Measurements from ENCODE around the gene MFN2. TPM values are rescaled to one million over a fixed set of nuclear protein-coding genes. Genes with fewer than 3 reads are reported as not detected.
"Not testable (repeated sequence)": the region's sequence is repeated elsewhere in the genome, so short reads cannot be mapped to it uniquely, and the experiment has no call there.

Gene MFN2
- total RNA-seq, 1 donor from 2014 or later: 71.4 TPM

DNA sequence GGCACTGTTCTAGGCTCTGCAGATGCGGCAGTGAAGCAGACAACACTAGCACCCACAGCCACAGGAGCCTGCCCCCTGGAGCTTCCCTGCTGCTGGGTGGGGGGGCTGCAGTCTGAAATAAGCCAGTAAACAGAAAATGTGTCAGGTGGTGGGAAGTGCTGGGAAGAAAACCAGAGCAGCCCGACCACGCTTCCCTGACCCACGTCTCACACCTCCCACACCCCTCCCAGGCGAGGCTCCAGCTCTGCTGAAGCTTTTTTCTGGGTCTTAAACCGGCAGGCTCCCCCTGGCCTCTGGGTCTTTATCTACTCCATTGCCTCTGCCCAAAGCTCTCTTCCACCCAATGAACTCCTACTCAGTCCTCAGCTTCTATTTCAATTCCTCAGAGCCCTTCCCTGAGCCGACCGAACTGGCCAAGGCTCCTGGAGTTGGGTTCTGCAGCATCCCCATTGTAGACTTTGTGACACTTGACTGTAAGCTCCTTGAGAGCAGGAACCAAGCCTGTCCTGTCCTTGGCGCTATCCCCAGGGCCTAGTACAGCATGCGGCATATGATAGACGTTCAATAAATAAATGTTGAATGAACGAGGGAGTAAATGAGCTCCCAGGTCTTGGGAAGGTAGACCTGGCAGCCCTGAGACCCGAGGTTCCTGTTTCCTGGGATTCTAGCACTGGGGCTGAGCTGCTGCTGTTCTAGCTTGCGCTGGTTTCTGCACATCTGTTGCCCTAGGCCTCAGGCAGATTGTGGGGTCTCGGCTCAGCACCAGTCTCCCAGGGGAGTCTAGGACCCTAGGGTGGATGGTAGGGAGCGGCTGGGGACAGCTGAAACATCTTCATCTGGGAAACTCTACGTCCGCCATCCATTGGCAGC, 57.5 kb downstream of the MFN2 start:
- no peaks in the 10 kb centered on the region for H3K9me3 Mint-ChIP-seq
- no peak for DNase-seq (ENCODE audit: extremely low spot score, unreplicated experiment)
- H3K27ac Mint-ChIP-seq: no peak overlapping the region
- peaks cover 15% of the 10 kb centered on the region for H3K4me1 Mint-ChIP-seq (ENCODE audit: unreplicated experiment)
- no peak for TF ChIP-seq CTCF (conservative IDR thresholded peaks at IDR 0.05)
- peaks cover 4% of the 10 kb centered on the region for H3K27me3 Mint-ChIP-seq
- no peak overlapping the region for H3K4me3 Mint-ChIP-seq
- no peaks in the 10 kb centered on the region for H3K36me3 Mint-ChIP-seq

DNA sequence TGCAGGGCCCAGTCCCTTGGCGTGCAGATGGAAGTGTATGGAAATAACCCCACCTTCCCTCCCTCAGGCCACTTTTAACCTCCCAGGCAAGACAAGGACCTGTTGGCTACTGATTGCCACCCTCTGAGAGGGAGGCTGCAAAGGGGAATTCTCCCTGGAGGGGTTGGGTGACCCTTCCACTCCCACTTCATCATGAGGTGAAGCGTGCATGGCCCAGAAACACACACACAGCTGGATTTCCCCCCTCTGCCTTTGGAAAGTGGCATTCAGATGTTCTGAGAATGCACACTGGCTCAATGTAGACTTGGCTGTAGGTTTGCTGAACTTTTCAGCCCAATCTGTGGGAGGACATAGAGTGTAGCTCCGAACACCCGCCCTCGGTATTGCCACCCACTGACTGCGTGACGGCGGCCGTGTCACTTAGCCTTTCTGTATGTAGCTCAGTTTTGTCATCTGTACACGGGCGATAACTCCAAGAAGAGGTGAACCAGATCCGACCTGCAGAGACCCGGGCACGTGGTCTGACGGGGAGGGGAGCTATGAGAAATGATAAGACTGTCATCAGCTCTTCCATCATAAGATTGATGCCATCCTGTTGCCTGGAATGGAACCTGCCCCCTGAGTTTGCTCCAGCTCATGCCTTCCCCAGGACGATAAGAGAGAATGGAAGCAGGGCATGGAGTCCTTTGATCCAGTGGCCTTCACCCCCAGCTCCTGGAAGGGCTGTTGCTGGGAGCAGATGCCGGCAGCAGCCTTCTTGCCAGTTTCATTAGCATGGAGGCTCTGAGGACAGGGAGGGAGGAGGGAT, 58.3 kb downstream of the MFN2 start:
- Mint-ChIP-seq H3K36me3 (no peaks in the 10 kb centered on the region), H3K4me3 (no peak overlapping the region), H3K27me3 (peaks cover 4% of the 10 kb centered on the region), H3K4me1 (ENCODE audit: unreplicated experiment) (peaks cover 15% of the 10 kb centered on the region), H3K9me3 (no peaks in the 10 kb centered on the region), H3K27ac (peak overlapping the region; percentile 39)
- no peak for DNase-seq (ENCODE audit: extremely low spot score, unreplicated experiment)
- TF ChIP-seq CTCF (conservative IDR thresholded peaks at IDR 0.05): no peak

GRCh38 chr1:12039164-12039525, 58.9 kb downstream of the MFN2 start:
- Mint-ChIP-seq H3K4me1 (ENCODE audit: unreplicated experiment) (peaks cover 15% of the 10 kb centered on the region), H3K4me3 (no peak overlapping the region), H3K27me3 (peaks cover 4% of the 10 kb centered on the region), H3K36me3 (no peaks in the 10 kb centered on the region), H3K27ac (no peak overlapping the region), H3K9me3 (no peaks in the 10 kb centered on the region)
- TF ChIP-seq CTCF (conservative IDR thresholded peaks at IDR 0.05): no peak
- DNase-seq (ENCODE audit: extremely low spot score, unreplicated experiment): no peak

- not testable (repeated sequence) for DNase-seq (ENCODE audit: extremely low spot score, unreplicated experiment); H3K4me3 Mint-ChIP-seq; H3K27me3 Mint-ChIP-seq; H3K27ac Mint-ChIP-seq; H3K9me3 Mint-ChIP-seq; H3K36me3 Mint-ChIP-seq
- H3K4me1 Mint-ChIP-seq (ENCODE audit: unreplicated experiment): peaks cover 20% of the 10 kb centered on the region
These were observed 59.7 kb downstream of the MFN2 start for GRCh38 chr1:12039824-12040456.

DNA sequence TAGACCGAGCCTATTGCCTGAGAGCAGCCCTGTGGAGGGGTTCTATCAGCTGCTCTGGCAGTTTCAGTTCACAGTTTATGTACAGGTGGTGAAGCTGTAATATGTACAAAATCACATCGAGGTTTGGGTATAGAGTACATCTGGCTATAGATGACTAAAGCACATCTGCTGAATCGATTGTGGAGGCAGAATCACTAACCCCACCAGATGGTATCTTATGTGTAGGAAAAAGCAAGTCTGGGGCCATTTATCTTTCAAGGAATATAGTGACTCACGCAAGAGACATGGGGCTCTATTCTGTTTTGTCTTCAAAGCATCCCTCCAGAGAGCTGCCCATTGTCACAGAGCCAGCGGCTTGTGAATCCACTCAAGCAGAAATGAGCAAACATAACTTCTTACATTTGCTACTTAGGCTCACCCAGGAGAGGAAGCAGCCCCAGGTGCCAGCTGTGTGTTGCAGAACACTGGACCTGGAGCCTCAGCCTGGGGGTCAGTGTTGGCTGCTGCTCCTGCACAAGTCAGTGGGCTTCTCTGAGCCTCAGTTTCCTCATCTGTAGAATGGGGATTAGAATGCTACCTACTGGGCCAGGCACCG, 60.3 kb downstream of the MFN2 start:
- Mint-ChIP-seq H3K4me3 (no peak overlapping the region), H3K36me3 (no peaks in the 10 kb centered on the region), H3K9me3 (no peaks in the 10 kb centered on the region), H3K4me1 (ENCODE audit: unreplicated experiment) (peaks cover 16% of the 10 kb centered on the region), H3K27me3 (peaks cover 4% of the 10 kb centered on the region), H3K27ac (no peak overlapping the region)
- no peak for DNase-seq (ENCODE audit: extremely low spot score, unreplicated experiment)
- no peak for TF ChIP-seq CTCF (conservative IDR thresholded peaks at IDR 0.05)

DNA sequence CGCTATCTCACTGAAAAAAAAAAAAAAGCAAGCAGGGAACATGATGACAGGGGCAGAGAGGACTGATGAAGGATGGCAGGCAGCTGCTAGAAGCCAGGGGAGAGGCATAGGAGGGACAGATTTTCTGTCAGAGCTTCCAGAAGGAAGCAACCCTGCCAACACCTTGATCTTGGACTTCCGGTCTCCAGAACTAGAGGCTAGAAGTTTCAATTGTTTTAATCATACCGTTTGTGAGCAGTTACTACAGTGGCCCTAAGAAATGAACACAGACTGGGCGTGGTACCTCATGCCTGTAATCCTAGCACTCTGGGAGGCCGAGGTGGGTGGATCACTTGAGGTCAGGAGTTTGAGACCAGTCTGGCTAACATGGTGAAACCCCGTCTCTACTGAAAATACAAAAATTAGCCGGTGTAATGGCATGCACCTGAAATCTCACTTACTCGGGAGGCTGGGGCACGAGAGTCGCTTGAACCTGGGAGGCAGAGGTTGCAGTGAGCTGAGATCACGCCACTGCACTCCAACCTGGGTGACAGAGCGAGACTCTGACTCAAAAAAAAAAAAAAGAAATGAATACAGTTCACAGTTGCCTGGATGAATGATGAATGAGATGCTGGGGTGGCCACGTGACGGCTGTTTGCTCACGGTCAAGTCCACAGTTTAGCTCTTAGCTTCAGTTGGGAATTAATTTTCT, 64.1 kb downstream of the MFN2 start:
- peak overlapping the region; percentile 70 for H3K27ac Mint-ChIP-seq
- DNase-seq (ENCODE audit: extremely low spot score, unreplicated experiment); H3K36me3 Mint-ChIP-seq; H3K4me3 Mint-ChIP-seq; H3K9me3 Mint-ChIP-seq; H3K27me3 Mint-ChIP-seq; H3K4me1 Mint-ChIP-seq (ENCODE audit: unreplicated experiment): not testable (repeated sequence)

Data from type B pancreatic cell (in vitro differentiated cells).